ENCODE measurements around the gene PLEKHF1. TPM values are rescaled to one million over a fixed set of nuclear protein-coding genes. Genes with fewer than 3 reads are reported as not detected.

Gene PLEKHF1
- total and polyA plus RNA-seq, 2 of the 8 experiments (the other 6 are each of a cell fraction or from before 2014, with no cell fraction given) = 11.1 to 18.4 TPM

DNA sequence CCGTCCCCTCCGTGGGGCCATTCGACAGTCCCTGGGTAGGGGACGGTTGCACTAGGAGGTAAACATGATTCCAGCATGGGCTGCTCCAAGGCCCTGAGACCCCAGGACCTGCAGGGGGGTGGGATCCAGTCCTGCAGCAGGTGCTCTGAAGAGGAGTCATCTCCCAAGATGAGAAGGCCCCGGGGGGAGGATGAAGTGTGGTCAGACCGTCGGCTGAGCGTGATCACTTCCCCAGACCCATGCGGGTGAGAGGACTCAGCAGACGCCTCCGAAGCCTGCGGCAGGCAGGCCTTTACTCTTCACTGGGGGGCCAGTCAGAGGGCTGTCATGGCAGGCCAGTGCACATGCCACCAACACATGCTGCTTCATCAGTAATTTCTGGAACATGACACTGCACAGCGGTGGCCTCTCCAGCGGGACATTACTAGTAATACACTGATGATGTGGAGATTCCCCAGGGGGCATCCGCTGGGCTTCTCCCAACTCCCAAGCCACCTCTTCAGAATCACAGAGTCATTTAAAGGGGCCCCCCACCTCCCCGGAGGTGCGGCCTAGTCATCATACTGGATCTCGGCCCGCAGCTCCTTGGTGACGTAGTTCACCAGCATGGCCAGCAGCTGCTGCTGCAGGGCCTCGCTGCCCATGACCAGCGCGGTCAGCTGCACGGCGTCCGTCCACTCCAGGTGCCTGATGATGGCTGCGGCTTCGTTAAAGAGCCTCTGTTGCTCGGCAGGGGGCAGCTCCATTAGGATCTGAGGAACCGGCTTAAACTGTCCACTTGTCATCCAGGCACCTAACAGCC is 37.1 kb downstream of the PLEKHF1 start:
- Histone ChIP-seq H3K27me3 (replicated peaks in 1 of 4; ENCODE audit: control insufficient read depth in 3 of 4, extremely low read depth in 1 of 4, insufficient read depth in 3 of 4, low read length in 3 of 4) (no peaks in the 10 kb centered on the region), H3K79me2 (ENCODE audit: control insufficient read depth in 1 of 2, insufficient read depth in 2 of 2, low read length in 2 of 2) (no peaks in the 10 kb centered on the region), H2BK120ac (replicated peaks; ENCODE audit: low read depth, low read length) (no peak overlapping the region), H3K9me3 (ENCODE audit: insufficient read depth in 2 of 2, low read depth in 1 of 2, low read length in 1 of 2) (no peaks in the 10 kb centered on the region), H2AK5ac (ENCODE audit: low read depth, low read length) (no peak overlapping the region), H3K14ac (ENCODE audit: insufficient read length) (no peak overlapping the region), H2BK5ac (ENCODE audit: low read depth, low read length) (no peak overlapping the region), H2BK12ac (ENCODE audit: low read depth, low read length) (no peak overlapping the region), H3K79me1 (ENCODE audit: low read depth, low read length) (no peaks in the 10 kb centered on the region), H3K23ac (ENCODE audit: insufficient read length) (no peak overlapping the region), H2BK15ac (ENCODE audit: low read length) (no peak overlapping the region), H3K56ac (replicated peaks; ENCODE audit: insufficient read length, low read depth, low read length) (no peak overlapping the region), H2AFZ (ENCODE audit: low read length) (no peak overlapping the region), H3K27ac (ENCODE audit: low read depth, low read length) (no peak overlapping the region), H3K4me3 (ENCODE audit: extremely low read depth in 1 of 4, insufficient read depth in 2 of 4, low read depth in 3 of 4, low read length in 4 of 4) (no peak overlapping the region), H4K91ac (replicated peaks; ENCODE audit: insufficient read length, low read length) (no peak overlapping the region), H3K4ac (replicated peaks; ENCODE audit: insufficient read length, low read depth, low read length) (no peak overlapping the region), H3K23me2 (ENCODE audit: low read depth, low read length) (no peaks in the 10 kb centered on the region), H4K20me1 (replicated peaks in 1 of 2; ENCODE audit: control insufficient read depth in 1 of 2, insufficient read depth in 2 of 2, low read length in 2 of 2) (peaks cover 0 to 1% of the 10 kb centered on the region in 2 experiments), H4K8ac (ENCODE audit: extremely low read depth, insufficient read depth, low read length) (peak overlapping the region; percentile 35; the same call in 1 of the 2 replicates), H2BK20ac (ENCODE audit: low read length) (no peak overlapping the region), H3K18ac (ENCODE audit: extremely low read depth, low read length) (no peak overlapping the region), H3K36me3 (ENCODE audit: control insufficient read depth in 2 of 4, insufficient read depth in 4 of 4, low read length in 3 of 4) (no peaks in the 10 kb centered on the region), H3K4me1 (replicated peaks in 1 of 4; ENCODE audit: control insufficient read depth in 3 of 4, insufficient read depth in 4 of 4, low read length in 3 of 4) (no peaks in the 10 kb centered on the region; a peak in 1 of 7 replicates), H3K9ac (replicated peaks in 1 of 4; ENCODE audit: extremely low read depth in 1 of 4, low read depth in 3 of 4, low read length in 3 of 4) (no peak overlapping the region), H4K5ac (ENCODE audit: insufficient read length, low read depth, low read length) (no peak overlapping the region), H3K4me2 (ENCODE audit: insufficient read depth in 1 of 2, low read depth in 2 of 2, low read length in 2 of 2) (no peak overlapping the region)
- WGBS, 2 experiments (ENCODE audit: extremely low coverage in 1 of 2, insufficient coverage in 1 of 2, insufficient read length in 1 of 2, insufficient replicate concordance in 2 of 2, low coverage in 1 of 2, low lambda C conversion rate in 2 of 2, missing lambda C conversion rate in 1 of 2) = 91% methylated on average over 30 of the region's 30 CpGs; no CpG with 5 or more reads in 1 of the 2 experiments
- no peak for FAIRE-seq
- no peak for DNase-seq (ENCODE audit: low read depth in 1 of 2, low spot score in 2 of 2)
- POLR2A ChIA-PET (ENCODE audit: partially characterized antibody) = interaction anchor here (2.7 kb wide), 1 partner anchor 13 kb away, joined by 16 read pairs; the partner anchor contains the start of gene C19orf12
- CTCF ChIA-PET (ENCODE audit: partially characterized antibody) = interaction anchor here (0.8 to 1.7 kb wide), 3 partner anchors 8 to 35 kb away, joined by 3 to 6 read pairs (median 5); no protein-coding TSS in a partner anchor
- TF ChIP-seq CBX5 (IDR thresholded peaks at IDR 0.05; ENCODE audit: low read depth, low read length) (no peak), BCL11A (IDR thresholded peaks at IDR 0.05; ENCODE audit: low read depth in 2 of 2, low read length in 2 of 2) (no peak), CREB1 (IDR thresholded peaks at IDR 0.05) (no peak), TAF1 (IDR thresholded peaks at IDR 0.05; ENCODE audit: low read depth, low read length) (no peak), RNF2 (IDR thresholded peaks at IDR 0.05; ENCODE audit: borderline replicate concordance, low read depth, low read length, missing control alignments, poor library complexity, severe bottlenecking) (no peak), SP1 (IDR thresholded peaks at IDR 0.05; ENCODE audit: low read depth, low read length) (no peak)
- TF ChIP-seq, protein P1, sequence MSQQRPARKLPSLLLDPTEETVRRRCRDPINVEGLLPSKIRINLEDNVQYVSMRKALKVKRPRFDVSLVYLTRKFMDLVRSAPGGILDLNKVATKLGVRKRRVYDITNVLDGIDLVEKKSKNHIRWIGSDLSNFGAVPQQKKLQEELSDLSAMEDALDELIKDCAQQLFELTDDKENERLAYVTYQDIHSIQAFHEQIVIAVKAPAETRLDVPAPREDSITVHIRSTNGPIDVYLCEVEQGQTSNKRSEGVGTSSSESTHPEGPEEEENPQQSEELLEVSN (IDR thresholded peaks at IDR 0.05) = no peak

Measured in H1 (cell line).